Thoracic aorta (tissue), 2 donors: ENCODE measurements around the gene DLGAP1. TPM values are rescaled to one million over a fixed set of nuclear protein-coding genes. Genes with fewer than 3 reads are reported as not detected.

ENCODE experiments used
- ATAC-seq: fragments of 150-250 bp; one replicate; pipeline ENCODE4 v1.8.0; 2017; ENCODE audit warnings: low read depth; ENCODE audit not compliant: insufficient number of reproducible peaks, low FRiP score
- DNase-seq: peaks from one replicate; pipeline ENCODE4 v3.0.0-alpha.2; 2020; ENCODE audit warnings: low spot score
- H3K27ac ChIP-seq, 2 donors: fragments of 200-600 bp; sonication (generic); 1 replicate in 1 of 2; 2 replicates in 1 of 2; pipeline ENCODE4 v1.5.1; 2016; ENCODE audit warnings: mild to moderate bottlenecking in 2 of 2, moderate library complexity in 2 of 2
- H3K27me3 ChIP-seq: fragments of 200-600 bp; sonication (generic); replicated peaks from 2 replicates; pipeline ENCODE4 v1.6.0; 2016; ENCODE audit warnings: mild to moderate bottlenecking; ENCODE audit not compliant: insufficient read depth
- H3K36me3 ChIP-seq: fragments of 200-600 bp; sonication (generic); one replicate; pipeline ENCODE4 v1.5.1; 2016
- H3K4me1 ChIP-seq, 2 donors: fragments of 200-600 bp; sonication (generic); 1 replicate in 1 of 2; 2 replicates in 1 of 2; pipeline versions ENCODE4 v1.5.1 to v1.6.0; 2016; ENCODE audit warnings: low read depth in 2 of 2, mild to moderate bottlenecking in 1 of 2; ENCODE audit not compliant: control insufficient read depth in 1 of 2
- H3K4me3 ChIP-seq: fragments of 200-600 bp; sonication (generic); 2 replicates; pipeline ENCODE4 v1.5.1; 2016; ENCODE audit warnings: mild to moderate bottlenecking
- H3K9me3 ChIP-seq: fragments of 200-600 bp; sonication (generic); 2 replicates; pipeline ENCODE4 v1.5.1; 2016
- CTCF ChIP-seq: fragments of 200-600 bp; sonication (generic); IDR thresholded peaks from one replicate; pipeline ENCODE4 v1.5.1; 2019; ENCODE audit warnings: antibody characterized with exemption
- total RNA-seq, 2 donors: library from RNA; depleted of rRNA; stranded (reverse); fragments of >200 nt; gene quantifications; one replicate each; pipeline versions ENCODE4 v1.1.0 to v1.2.3, GENCODE V29; 2016

DLGAP1 gene
- total RNA-seq, 2 donors from 2014 or later = 7.3 to 19.0 TPM

- Histone ChIP-seq H3K9me3 (no peaks in the 10 kb centered on the region), H3K27ac (no peak overlapping the region), H3K27me3 (no peaks in the 10 kb centered on the region), H3K36me3 (no peaks in the 10 kb centered on the region), H3K4me1 (no peaks in the 10 kb centered on the region), H3K4me3 (no peak overlapping the region)
- ATAC-seq = no peak
- no peak for TF ChIP-seq CTCF
- DNase-seq = no peak
Measured at GRCh38 chr18:3931542-3932112, 523.5 kb downstream of the DLGAP1 start.

GRCh38 chr18:3931013-3931315 lies 524.1 kb downstream of the DLGAP1 start:
- ATAC-seq (no peak), DNase-seq (no peak)
- TF ChIP-seq CTCF = no peak
- no peaks in the 10 kb centered on the region for H3K36me3 ChIP-seq
- H3K9me3 ChIP-seq = no peaks in the 10 kb centered on the region
- no peaks in the 10 kb centered on the region for H3K27me3 ChIP-seq
- H3K4me1 ChIP-seq = peaks cover 0 to under 1% of the 10 kb centered on the region in 2 donors
- no peak overlapping the region for H3K27ac ChIP-seq
- no peak overlapping the region for H3K4me3 ChIP-seq

- no peak overlapping the region for H3K4me3 ChIP-seq
- no peak overlapping the region for H3K27ac ChIP-seq
- no peak for ATAC-seq
- peaks cover 0 to 7% of the 10 kb centered on the region in 2 donors for H3K4me1 ChIP-seq
- no peaks in the 10 kb centered on the region for H3K36me3 ChIP-seq
- no peaks in the 10 kb centered on the region for H3K27me3 ChIP-seq
- DNase-seq = no peak
- H3K9me3 ChIP-seq = no peaks in the 10 kb centered on the region
- TF ChIP-seq CTCF = no peak
Measured at GRCh38 chr18:3930126-3931012, 524.7 kb downstream of the DLGAP1 start.

- H3K9me3 ChIP-seq = no peaks in the 10 kb centered on the region
- TF ChIP-seq CTCF = no peak
- no peaks in the 10 kb centered on the region for H3K27me3 ChIP-seq
Measured at GRCh38 chr18:3924455-3924854, 530.7 kb downstream of the DLGAP1 start.

GRCh38 chr18:3923750-3924149 lies 531.4 kb downstream of the DLGAP1 start:
- no peak overlapping the region for H3K4me3 ChIP-seq
- no peak overlapping the region for H3K27ac ChIP-seq
- no peaks in the 10 kb centered on the region for H3K9me3 ChIP-seq
- H3K36me3 ChIP-seq = no peaks in the 10 kb centered on the region
- ATAC-seq (no peak), DNase-seq (no peak)
- no peaks in the 10 kb centered on the region for H3K27me3 ChIP-seq
- H3K4me1 ChIP-seq = peaks cover 0 to 8% of the 10 kb centered on the region in 2 donors
- no peak for TF ChIP-seq CTCF

More at GRCh38 chr18:3924455-3924854, 530.7 kb downstream of the DLGAP1 start:
- no peak overlapping the region for H3K4me3 ChIP-seq
- no peaks in the 10 kb centered on the region for H3K36me3 ChIP-seq
- no peak overlapping the region for H3K27ac ChIP-seq
- H3K4me1 ChIP-seq = peaks cover 0 to 8% of the 10 kb centered on the region in 2 donors
- ATAC-seq (no peak), DNase-seq (no peak)
